Thyroid gland (tissue), 4 donors: Measurements from ENCODE around the gene PAX6.

Source experiments
- CTCF ChIP-seq, 6 experiments: fragments of 200-600 bp in 3 of 6; fragments of 450-650 bp in 3 of 6; sonication (generic) in 3 of 6; IDR thresholded peaks; one replicate each; pipeline ENCODE4 v1.5.1; 2016 to 2019; ENCODE audit warnings: antibody characterized with exemption in 6 of 6, mild to moderate bottlenecking in 2 of 6, inconsistent platforms in 1 of 6, moderate library complexity in 1 of 6
- POLR2A ChIP-seq, 2 donors: fragments of 450-650 bp; IDR thresholded peaks; one replicate each; pipeline ENCODE4 v1.6.1; 2017; ENCODE audit warnings: antibody characterized with exemption in 2 of 2, mild to moderate bottlenecking in 2 of 2, moderate library complexity in 1 of 2

GRCh38 chr11:31822175-31822926, 11.2 kb upstream of the PAX6 start:
- TF ChIP-seq CTCF (IDR thresholded peaks at IDR 0.05) (no peak), POLR2A (IDR thresholded peaks at IDR 0.05) (no peak)
